HL-60 (cell line): Measurements from ENCODE around the gene EVA1A.

Experiments used
- DNase-seq, 2 experiments: peaks; one replicate each; pipeline ENCODE4 v3.0.0-alpha.2; 2010 to 2020; ENCODE audit warnings: low read depth in 1 of 2, low spot score in 1 of 2
- H3K27ac ChIP-seq: fragments of 250-450 bp; sonication (Bioruptor Pico); replicated peaks from 2 replicates; pipeline ENCODE4 v1.5.1; 2020; ENCODE audit warnings: mild to moderate bottlenecking, moderate library complexity
- H3K27me3 ChIP-seq: fragments of 250-450 bp; sonication (Bioruptor Pico); 2 replicates; pipeline ENCODE4 v1.5.1; 2021; ENCODE audit warnings: mild to moderate bottlenecking, moderate library complexity; ENCODE audit not compliant: insufficient read depth, poor library complexity, severe bottlenecking
- H3K4me3 ChIP-seq: replicated peaks from 2 replicates; pipeline ENCODE4 v1.5.1; 2011; ENCODE audit warnings: mild to moderate bottlenecking, control low read depth, low read length; ENCODE audit not compliant: insufficient read depth
- CTCF ChIP-seq: IDR thresholded peaks from one replicate; pipeline ENCODE4 v1.5.1; 2011; ENCODE audit warnings: low read length, control low read depth, inconsistent platforms; ENCODE audit not compliant: insufficient read depth
- GABPA ChIP-seq: IDR thresholded peaks from 2 replicates; pipeline ENCODE4 v1.6.1; 2012; ENCODE audit warnings: low read depth
- POLR2AphosphoS5 ChIP-seq: IDR thresholded peaks from 2 replicates; pipeline ENCODE4 v1.6.1; 2012; ENCODE audit warnings: low read depth
- REST ChIP-seq: IDR thresholded peaks from 2 replicates; pipeline ENCODE4 v1.6.1; 2012; ENCODE audit warnings: low read depth; ENCODE audit not compliant: insufficient replicate concordance
- SPI1 ChIP-seq: IDR thresholded peaks from 2 replicates; pipeline ENCODE4 v1.6.1; 2012; ENCODE audit warnings: low read depth, mild to moderate bottlenecking, borderline replicate concordance

EVA1A gene

GRCh38 chr2:75526842-75527241 lies 33.9 kb downstream of the EVA1A start:
- peaks cover 11% of the 10 kb centered on the region for H3K27me3 ChIP-seq
- no peak overlapping the region for H3K27ac ChIP-seq
- DNase-seq, result no peak
- H3K4me3 ChIP-seq, result no peak overlapping the region
- TF ChIP-seq POLR2AphosphoS5 (no peak), SPI1 (no peak), REST (no peak), CTCF (no peak), GABPA (no peak)

DNA sequence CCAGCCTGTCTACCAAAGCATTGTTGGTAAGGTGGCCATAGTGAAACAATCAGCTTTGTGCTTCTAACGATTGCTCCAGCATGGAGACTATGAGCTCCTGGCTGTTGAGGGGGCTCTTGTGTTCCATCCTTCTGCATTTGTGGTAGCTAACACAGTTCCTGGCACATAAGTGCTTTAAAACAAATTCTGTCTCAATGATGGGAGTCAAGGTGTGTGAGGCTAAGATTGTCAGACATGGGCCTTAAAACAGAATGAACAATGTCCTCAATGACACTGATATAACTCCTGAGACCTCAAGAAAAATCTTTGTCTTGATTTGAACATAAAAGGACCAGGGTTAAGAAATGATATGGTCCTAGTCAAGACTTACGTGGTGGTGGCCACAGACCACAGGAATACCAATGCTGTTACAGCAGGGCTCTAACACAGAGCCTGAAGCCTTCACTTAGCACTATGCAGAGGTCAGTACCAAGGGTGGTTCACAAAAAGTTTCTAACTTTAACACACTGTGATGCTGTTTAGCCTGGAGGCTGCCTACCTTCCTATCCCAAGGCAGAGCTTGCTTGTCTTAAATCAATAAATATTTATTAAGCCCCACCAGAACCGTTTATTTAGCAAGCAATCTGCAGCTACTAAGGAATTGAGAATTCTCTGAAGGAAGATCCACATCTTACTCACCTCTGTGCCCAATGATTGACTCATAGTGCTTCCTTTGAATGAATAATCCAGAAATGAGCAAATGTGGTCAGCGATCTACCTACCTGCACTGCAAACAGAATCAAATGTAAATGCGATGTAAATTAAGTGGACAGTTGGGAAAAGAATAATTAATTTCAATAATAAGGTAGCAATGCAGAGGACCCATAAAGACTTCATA lies 35.1 kb downstream of the EVA1A start:
- Histone ChIP-seq H3K27me3 (peaks cover 13% of the 10 kb centered on the region), H3K4me3 (no peak overlapping the region), H3K27ac (no peak overlapping the region)
- no peak for DNase-seq
- TF ChIP-seq REST (no peak), GABPA (no peak), POLR2AphosphoS5 (no peak), CTCF (no peak), SPI1 (no peak)

- H3K4me3 ChIP-seq, result no peak overlapping the region
Observed at GRCh38 chr2:75524276-75524911, 36.3 kb downstream of the EVA1A start.

More at GRCh38 chr2:75524276-75524911, 36.3 kb downstream of the EVA1A start:
- no peak for DNase-seq
- H3K27me3 ChIP-seq, result peaks cover 13% of the 10 kb centered on the region
- no peak overlapping the region for H3K27ac ChIP-seq
- TF ChIP-seq CTCF (no peak), GABPA (no peak)
